Measurements from ENCODE around the gene EFCAB6. TPM values are rescaled to one million over a fixed set of nuclear protein-coding genes. Genes with fewer than 3 reads are reported as not detected.

EFCAB6 gene
- total RNA-seq, 4 donors from 2014 or later, result 0.68 to 3.7 (median 0.80) TPM; not detected in 1

- H3K4me1 ChIP-seq, result no peaks in the 10 kb centered on the region
- intact Hi-C loops (cut with DNase I; ENCODE audit: low total_unique reads), result no loop called here
- no peak overlapping the region for H3K27ac ChIP-seq
- no peak overlapping the region for H3K4me3 ChIP-seq
- no peaks in the 10 kb centered on the region for H3K27me3 ChIP-seq
- TF ChIP-seq CTCF (IDR thresholded peaks at IDR 0.05), result no peak
- no peak for TF ChIP-seq POLR2AphosphoS5 (IDR thresholded peaks at IDR 0.05)
- no peak for TF ChIP-seq POLR2A (IDR thresholded peaks at IDR 0.05)
- TF ChIP-seq EP300 (IDR thresholded peaks at IDR 0.05; ENCODE audit: low read depth), result no peak
- H3K9me3 ChIP-seq, result peaks cover 0 to 3% of the 10 kb centered on the region in 2 donors
- 74 to 100% methylated on average over 1 to 6 of the region's 6 CpGs for WGBS, 2 donors (ENCODE audit: low coverage in 1 of 2)
- no peaks in the 10 kb centered on the region for H3K36me3 ChIP-seq
- DNase-seq, result no peak
- in situ Hi-C loops (cut with MboI; ENCODE audit: low pct_ligation_motif_present in 1 of 4, low pct_unique_long_range_greater_than_20kb in 1 of 4, low sequenced_read_pairs in 3 of 4), result no loop called here
Measured at GRCh38 chr22:43591380-43591779, 220.7 kb downstream of the EFCAB6 start.

- Histone ChIP-seq H3K27me3 (no peaks in the 10 kb centered on the region), H3K4me3 (no peak overlapping the region), H3K4me1 (no peaks in the 10 kb centered on the region), H3K9me3 (peaks cover 7 to 14% of the 10 kb centered on the region in 2 donors), H3K36me3 (no peaks in the 10 kb centered on the region), H3K27ac (no peak overlapping the region)
- TF ChIP-seq EP300 (IDR thresholded peaks at IDR 0.05; ENCODE audit: low read depth), result no peak
- no peak for TF ChIP-seq POLR2A (IDR thresholded peaks at IDR 0.05)
- TF ChIP-seq POLR2AphosphoS5 (IDR thresholded peaks at IDR 0.05), result no peak
- no peak for TF ChIP-seq CTCF (IDR thresholded peaks at IDR 0.05)
- in situ Hi-C loops (cut with MboI; ENCODE audit: low pct_ligation_motif_present in 1 of 4, low pct_unique_long_range_greater_than_20kb in 1 of 4, low sequenced_read_pairs in 3 of 4), result no loop called here
- intact Hi-C loops (cut with DNase I; ENCODE audit: low total_unique reads), result no loop called here
- 0 to 64% methylated on average over 1 of the region's 1 CpG for WGBS, 2 donors (ENCODE audit: low coverage in 1 of 2)
- DNase-seq, result no peak
Measured at GRCh38 chr22:43587574-43587973, 224.5 kb downstream of the EFCAB6 start.

DNA sequence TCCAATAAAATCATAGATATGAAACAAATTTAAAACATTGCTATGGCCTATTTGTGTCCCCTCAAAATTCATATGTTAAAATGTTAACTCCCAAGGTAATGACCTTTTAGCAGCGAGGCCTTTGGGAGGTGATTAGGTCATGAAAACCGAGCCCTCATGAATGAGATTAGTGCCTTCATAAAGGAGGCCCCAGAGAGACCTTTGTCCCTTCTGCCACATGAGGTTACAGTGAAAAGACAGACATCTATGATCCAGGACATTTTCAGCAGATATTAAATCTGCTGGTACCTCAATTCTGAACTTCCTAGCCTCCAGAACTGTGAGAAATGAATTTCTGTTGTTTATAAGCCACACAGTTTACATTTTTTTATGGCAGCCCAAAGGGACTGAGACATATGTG lies 228.6 kb downstream of the EFCAB6 start:
- WGBS, 2 donors (ENCODE audit: low coverage in 1 of 2), result 56% methylated on average over 2 of the region's 2 CpGs; no CpG with 5 or more reads in 1 of the 2 donors
- Histone ChIP-seq H3K27me3 (no peaks in the 10 kb centered on the region), H3K27ac (no peak overlapping the region), H3K36me3 (no peaks in the 10 kb centered on the region), H3K4me3 (no peak overlapping the region), H3K4me1 (no peaks in the 10 kb centered on the region), H3K9me3 (peaks cover 10 to 18% of the 10 kb centered on the region in 2 donors)
- no peak for DNase-seq
- TF ChIP-seq EP300 (IDR thresholded peaks at IDR 0.05; ENCODE audit: low read depth) (no peak), CTCF (IDR thresholded peaks at IDR 0.05) (no peak), POLR2A (IDR thresholded peaks at IDR 0.05) (no peak), POLR2AphosphoS5 (IDR thresholded peaks at IDR 0.05) (no peak)
- in situ Hi-C loops (cut with MboI; ENCODE audit: low pct_ligation_motif_present in 1 of 4, low pct_unique_long_range_greater_than_20kb in 1 of 4, low sequenced_read_pairs in 3 of 4), result no loop called here
- intact Hi-C loops (cut with DNase I; ENCODE audit: low total_unique reads), result no loop called here

DNA sequence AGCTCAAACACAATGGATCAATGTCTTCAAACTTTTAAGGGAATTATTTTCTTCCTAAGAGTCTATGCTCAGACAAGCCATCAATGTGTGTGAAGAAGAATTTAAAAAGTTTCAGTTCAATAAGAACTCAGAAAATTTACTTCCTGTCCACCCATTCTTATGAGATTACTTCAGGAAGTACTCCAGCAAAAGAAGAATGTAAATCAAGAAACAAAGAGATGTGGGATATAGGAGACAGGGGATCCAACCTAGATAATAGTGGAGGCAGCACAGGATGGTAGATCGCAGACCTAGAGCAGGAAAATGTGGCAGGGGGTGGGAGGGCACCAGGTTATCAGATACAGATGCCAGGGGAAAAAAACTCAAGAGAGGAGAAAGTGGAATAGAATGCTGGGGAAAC lies 229.7 kb downstream of the EFCAB6 start:
- Histone ChIP-seq H3K27me3 (no peaks in the 10 kb centered on the region), H3K36me3 (no peaks in the 10 kb centered on the region), H3K4me3 (no peak overlapping the region), H3K4me1 (no peaks in the 10 kb centered on the region), H3K27ac (no peak overlapping the region), H3K9me3 (peaks cover 10 to 18% of the 10 kb centered on the region in 2 donors)
- WGBS, 2 donors (ENCODE audit: low coverage in 1 of 2), result 100% methylated on average over 1 of the region's 1 CpG
- TF ChIP-seq POLR2A (IDR thresholded peaks at IDR 0.05) (no peak), CTCF (IDR thresholded peaks at IDR 0.05) (no peak), EP300 (IDR thresholded peaks at IDR 0.05; ENCODE audit: low read depth) (no peak), POLR2AphosphoS5 (IDR thresholded peaks at IDR 0.05) (no peak)
- intact Hi-C loops (cut with DNase I; ENCODE audit: low total_unique reads), result no loop called here
- in situ Hi-C loops (cut with MboI; ENCODE audit: low pct_ligation_motif_present in 1 of 4, low pct_unique_long_range_greater_than_20kb in 1 of 4, low sequenced_read_pairs in 3 of 4), result no loop called here
- DNase-seq, result no peak

Measured in transverse colon (tissue), 4 donors.